Limb (tissue), 2 donors: ENCODE data around the gene TAF1D.
"Not testable (repeated sequence)": the region's sequence is repeated elsewhere in the genome, so short reads cannot be mapped to it uniquely, and the experiment has no call there.

Experiments
- DNase-seq, 2 donors: peaks; one replicate each; pipeline ENCODE4 v3.0.0-alpha.2; 2016; ENCODE audit errors: extremely low spot score in 2 of 2

TAF1D gene, protein sequence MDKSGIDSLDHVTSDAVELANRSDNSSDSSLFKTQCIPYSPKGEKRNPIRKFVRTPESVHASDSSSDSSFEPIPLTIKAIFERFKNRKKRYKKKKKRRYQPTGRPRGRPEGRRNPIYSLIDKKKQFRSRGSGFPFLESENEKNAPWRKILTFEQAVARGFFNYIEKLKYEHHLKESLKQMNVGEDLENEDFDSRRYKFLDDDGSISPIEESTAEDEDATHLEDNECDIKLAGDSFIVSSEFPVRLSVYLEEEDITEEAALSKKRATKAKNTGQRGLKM

DNA sequence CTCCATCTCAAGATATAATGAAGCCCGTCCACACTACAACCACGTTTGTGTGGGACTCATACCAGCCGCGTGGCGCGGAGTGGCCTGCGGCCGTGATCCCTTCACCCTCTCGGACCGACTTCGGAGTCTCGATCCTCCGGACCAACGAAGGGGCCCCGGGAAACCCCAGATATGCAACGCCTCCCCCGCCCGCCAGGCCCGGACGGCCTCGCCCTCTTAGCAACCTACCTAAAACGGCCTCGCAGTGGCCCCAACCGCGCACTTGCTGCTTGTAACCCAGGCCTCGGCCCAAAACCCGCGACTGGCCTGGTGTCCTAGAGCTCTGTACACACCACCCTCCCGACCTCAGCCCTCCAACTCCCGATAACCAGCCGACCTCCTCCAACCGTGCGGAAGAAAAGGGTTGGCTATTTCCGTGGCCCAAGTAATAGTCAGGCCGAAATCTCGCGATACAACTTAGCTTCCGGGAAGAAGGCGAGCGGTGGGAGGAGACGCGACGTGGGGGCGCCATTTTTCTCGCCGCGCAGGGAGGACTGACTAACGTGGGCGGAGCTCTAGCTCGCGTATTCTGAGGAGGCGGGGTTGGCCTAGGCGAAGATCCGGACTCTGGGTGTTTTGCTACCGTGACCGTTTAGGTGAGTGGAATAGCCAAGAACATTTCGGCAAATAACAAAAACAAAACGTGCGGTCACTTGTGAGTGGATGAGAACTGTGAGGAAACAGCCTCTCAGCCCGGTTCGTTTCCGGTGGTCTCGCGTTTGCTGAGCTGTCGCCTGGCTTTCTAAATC is at the start of gene TAF1D, which contains the start of gene C11orf54:
Gene TAF1D, minus strand, starts transcription at position 402 of the 788 bp plus-strand sequence. CDS start 2,191 bp downstream, outside the sequence.
Gene C11orf54, plus strand, starts transcription at position 579 of the 788 bp plus-strand sequence. CDS start 5,722 bp downstream, outside the sequence.
- DNase-seq = peak; percentile 97 to 98

DNA sequence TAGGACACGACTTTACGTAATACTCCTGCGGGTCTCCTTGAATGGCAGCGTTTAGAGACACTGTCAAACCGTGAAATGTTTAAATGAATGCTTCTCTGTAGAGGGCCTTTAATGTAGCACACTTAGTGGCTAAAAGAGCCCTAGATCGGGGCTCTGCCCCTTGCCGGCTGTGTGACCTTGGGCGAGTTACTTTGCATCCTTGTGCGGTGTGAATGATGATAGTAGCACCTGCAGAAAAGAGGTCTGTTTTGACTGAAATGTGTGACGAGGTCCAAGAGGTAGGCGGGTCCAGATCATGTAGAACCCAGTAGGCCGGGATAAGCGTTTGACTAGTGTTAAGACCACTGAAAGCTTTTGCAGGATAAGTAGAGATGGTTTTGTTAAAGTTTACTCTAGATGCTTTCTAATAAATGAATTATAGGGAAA is 43.7 kb upstream of the TAF1D start:
- no peak for DNase-seq

DNA sequence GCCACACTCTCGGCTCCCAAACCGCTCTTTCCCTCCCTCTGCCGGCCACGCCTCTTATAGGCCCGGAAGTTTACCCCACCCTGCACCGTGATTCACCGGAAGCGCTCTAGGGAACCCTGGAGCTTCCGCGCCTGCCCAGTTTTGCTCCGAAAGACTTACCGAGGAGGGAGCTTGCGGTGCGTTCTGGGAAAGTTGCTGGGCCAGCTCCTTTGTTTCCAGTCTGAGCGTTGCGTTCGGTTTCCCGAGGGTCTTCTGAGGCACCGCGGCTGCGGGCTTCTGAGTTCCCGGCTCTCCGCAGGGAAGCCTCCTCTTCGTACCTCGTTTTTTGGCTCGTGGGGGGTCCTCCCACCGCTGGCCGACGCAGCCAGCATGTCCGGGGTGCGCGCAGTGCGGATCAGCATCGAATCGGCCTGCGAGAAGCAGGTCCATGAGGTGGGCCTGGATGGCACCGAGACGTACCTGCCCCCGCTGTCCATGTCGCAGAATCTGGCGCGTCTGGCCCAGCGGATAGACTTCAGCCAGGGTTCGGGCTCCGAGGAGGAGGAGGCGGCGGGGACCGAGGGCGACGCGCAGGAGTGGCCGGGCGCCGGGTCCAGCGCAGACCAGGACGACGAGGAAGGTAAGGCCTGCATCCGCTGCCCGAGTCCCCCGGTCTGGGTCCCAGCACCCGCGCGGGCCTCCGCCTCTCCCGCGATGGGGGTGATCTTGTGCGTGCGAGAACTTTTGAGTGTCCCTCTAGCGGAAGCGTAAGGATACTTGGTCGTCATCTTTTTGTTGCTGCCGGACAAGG is 43.0 kb upstream of the TAF1D start, which contains the start of gene MED17:
Gene MED17, plus strand, starts transcription at position 138 of the 790 bp plus-strand sequence. Its CDS starts 232 bp downstream, at position 370.
- peak; percentile 93 to 97 for DNase-seq

DNA sequence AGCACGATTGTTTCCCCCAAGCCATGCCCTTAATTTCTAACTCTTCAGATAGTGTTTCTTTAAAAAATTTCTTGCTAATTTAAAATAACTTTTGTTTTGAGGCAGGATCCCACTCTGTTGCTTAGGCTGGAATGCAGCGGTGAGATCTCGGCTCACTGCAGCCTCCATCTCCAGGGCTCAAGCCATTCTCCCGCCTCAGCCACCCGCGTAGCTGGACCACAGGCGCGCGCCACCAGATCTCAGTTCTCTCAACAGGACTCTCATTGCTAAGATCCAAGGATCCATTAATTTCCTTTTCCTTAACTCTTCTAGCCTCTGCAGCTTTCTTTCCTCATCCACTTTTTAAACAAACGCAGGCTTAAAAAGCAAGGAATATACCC is 42.5 kb upstream of the TAF1D start:
- no peak for DNase-seq

DNA sequence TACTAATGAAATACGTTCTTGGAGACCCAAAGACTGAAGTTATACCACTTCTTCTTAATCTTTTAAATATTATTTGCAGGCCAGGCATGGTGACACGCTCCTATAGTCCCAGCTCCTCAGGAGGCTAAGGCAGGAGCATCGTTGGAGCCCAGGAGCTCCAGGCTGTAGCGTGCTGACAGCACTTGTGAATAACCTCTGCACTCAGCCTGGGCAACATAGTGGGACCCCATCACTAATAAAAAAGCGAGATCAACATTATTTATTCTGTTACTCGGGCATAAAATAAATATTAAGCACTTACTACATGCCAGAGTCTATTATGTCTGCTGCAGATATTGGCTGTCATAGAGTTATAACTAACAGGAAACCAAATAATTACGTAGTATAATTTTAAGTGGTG is 42.1 kb upstream of the TAF1D start:
- DNase-seq = no peak

DNA sequence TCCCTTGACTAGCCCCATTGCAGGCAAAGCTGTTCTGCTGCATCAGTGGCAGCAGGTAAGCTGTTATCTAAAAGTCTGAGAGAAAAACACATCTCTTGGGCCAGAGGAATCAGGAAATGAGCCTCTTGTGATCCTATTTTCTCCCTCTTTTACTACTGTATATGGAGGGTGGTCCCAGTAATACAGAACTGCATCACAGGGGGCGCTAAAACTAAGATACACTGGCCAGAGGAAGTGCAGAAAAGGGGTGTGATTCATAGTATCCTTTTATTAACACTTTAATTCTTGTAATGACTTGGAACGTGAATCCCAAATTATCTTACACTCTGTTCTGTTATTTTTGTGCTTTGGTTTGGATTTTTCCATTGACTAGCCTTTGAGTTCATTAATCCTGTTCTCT is 34.0 kb upstream of the TAF1D start:
- DNase-seq = no peak

DNA sequence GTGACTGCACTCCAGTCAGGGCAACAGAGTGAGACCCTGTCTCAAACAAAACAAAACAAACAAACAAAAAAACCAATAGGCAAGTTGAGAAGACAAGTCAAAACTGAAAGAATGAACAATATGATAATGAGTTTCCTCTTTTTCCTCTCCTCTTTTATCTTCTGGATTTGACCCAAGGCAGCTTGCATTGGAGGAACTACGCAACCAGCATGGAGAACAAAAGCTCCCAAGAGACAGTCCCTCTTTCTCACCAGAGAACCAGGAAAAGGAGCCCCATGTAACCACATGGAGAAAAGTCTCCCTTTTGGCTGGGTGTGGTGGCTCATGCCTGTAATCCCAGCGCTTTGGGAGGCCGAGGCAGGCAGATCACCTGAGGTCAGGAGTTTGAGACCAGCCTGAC is 33.3 kb upstream of the TAF1D start:
- not testable (repeated sequence) for DNase-seq

DNA sequence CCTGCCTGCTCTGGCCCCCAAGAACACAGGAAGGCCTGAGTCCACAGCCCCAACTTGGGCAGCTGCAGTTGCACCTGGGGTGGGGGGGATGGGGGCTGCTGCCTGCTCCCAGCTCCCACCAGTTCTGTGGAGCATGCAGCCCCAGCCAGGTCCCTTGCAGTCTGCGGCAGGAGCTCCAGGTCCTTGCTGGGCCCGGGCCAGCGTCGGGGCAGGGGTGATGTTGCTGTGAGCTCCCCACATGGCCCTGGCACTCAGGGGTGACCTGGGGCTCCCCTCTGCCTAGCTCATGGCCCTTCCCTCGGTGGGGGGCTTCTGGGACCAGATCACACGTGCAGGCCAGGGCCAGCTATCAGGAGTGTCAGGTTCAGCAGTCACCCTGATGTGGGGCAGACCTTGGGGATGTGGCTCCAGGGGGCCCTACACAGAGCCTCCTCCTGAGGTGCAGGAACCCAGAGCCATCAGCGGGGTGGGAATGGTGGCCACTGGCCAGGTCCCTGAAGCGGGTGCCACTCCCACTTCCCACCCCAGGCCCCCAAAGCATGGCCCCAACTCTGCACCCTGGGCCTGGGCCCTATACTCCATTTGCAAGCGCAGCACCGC is 32.4 kb upstream of the TAF1D start:
- DNase-seq = no peak

DNA sequence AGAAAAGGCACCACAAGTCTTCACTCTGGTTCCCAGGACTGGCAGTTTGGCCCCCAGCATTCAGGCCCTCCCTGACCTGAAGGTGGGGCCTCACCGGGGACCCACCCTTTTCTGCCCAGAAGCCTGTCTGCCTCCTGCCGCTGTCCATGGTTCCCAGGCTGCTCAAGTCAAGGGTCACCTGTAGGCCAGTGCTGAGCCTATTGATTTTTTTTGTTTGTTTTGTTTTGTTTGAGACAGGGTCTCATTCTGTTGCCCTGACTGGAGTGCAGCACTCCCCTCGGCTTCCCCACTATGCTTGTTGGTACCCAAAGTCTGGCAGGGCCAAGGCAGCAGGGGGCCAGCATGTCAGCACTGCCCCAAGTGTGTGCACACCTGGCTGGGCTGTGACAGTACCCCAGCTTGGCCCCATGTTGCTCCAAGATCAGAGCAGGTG is 31.8 kb upstream of the TAF1D start:
- DNase-seq = no peak

DNA sequence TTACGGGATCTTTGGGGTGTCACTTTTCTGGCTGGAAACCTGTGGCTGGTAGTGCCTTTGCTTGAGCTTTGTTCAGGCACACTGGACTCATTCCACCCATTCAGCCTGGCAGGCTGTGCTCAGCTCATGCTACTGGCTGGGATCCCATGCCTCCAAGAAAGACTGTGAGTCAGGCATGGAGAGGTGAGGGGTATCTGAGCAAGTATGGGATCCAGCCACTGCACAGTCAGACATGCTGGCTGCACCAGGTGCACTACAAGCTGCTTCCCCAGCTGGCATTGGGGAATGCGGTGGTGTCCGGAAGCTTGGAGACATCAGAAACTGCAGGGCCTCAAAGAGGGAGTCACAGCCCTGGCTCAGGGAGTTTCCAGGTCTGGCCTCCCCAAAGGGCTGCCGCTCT is 30.8 kb upstream of the TAF1D start:
- DNase-seq = no peak

DNA sequence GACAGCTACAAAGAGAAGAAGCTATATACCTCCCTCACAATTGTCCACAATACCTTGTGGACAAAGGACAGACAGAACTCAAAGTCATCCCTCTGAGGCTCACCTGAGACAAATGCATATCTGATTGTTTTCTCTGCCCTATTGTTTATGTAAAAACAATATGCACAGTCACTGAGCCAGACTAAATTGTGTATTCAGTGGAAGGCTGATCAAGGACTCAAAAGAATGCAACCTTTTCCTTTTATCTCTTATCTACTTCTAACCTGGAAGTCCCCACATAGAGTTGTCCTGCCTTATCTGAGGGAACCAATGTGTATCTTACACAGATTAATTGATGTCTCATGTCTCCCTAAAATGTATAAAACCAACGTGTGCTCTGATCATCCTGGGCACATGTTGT is 28.9 kb upstream of the TAF1D start:
- no peak for DNase-seq

DNA sequence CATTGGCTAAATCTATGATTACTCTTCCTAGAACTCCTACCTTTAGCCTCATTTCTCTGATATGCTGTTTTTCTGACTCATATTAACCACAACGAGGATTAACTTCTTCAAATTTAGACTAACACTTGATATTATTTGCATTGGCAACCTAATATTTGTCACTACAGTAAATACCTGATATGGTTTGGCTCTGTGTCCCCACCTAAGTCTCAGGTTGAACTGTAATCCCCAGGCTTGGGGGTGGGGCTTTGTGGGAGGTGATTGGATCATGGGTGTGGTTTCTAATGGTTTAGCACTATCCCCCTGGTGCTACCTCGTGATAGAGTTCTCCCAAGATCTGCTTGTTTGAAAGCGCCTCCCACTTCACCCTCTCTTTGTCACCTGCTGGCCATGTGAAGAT is 25.7 kb upstream of the TAF1D start:
- no peak for DNase-seq

DNA sequence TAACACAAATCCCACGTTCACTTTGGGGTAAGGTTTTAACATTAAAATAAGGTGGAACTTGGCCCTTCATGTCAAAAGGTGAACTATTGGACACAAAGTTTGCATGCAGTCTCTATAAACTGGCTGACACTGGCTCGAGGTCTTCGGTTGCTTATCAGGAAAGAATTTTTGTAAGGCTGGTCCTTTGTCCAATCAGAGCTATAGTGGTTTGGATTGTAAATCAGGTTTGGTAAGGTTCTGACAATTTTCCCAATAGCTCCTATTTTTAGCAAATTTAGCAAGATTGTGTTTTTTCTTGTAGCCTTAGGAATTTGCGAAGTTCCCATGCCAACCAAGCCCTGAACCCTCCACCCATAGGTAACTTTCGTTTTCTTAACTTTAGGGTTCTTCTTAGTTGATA is 25.2 kb upstream of the TAF1D start:
- DNase-seq = no peak

DNA sequence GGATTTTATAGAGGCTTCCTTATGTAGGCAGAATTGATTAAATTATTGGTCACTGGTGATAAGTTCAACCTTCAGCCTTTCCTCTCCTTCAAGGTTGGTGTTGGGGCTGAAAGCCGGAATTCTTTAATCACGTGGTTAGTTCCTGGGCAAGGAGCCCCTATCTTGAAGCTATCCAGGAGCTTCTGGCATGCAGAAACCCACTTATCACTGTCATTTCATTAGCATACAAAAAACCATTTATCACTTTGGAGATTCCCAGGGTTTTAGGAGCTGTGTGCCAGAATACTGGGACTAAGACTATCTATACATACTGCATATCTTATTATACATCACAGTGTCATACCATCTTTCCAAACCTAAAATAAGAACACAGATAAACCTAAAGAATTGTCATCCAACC is 24.3 kb upstream of the TAF1D start:
- DNase-seq = no peak

DNA sequence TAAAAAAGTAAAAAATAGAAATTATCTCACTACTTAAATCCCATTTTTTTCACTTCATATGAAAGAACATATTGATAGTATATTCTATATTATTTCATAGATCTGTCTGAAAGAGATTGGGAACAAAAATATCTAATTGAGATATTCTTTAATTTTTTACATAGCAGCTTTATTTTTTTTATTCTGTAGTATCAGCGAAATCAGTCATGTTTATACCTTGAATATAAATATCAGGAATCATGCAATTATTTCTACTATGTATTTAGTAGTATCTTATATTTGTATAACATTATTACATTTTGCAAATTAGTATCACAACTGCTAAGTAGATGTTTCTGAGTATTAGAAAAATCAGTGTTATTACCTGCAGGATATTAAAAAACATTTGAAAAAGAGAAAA is 20.6 kb upstream of the TAF1D start:
- DNase-seq = no peak

DNA sequence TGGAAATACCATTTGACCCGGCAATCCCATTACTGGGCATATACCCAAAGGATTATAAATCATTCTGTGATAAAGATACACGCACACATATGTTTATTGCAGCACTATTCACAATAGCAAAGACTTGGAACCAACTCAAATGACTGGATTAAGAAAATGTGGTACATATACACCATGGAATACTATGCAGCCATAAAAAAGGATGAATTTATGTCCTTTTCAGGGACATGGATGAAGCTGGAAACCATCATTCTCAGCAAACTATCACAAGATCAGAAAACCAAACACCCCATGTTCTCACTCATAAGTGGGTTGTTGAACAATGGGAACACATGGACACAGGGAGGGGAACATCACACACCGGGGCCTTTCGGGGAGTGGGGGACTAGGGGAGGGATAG is 17.8 kb upstream of the TAF1D start:
- not testable (repeated sequence) for DNase-seq

DNA sequence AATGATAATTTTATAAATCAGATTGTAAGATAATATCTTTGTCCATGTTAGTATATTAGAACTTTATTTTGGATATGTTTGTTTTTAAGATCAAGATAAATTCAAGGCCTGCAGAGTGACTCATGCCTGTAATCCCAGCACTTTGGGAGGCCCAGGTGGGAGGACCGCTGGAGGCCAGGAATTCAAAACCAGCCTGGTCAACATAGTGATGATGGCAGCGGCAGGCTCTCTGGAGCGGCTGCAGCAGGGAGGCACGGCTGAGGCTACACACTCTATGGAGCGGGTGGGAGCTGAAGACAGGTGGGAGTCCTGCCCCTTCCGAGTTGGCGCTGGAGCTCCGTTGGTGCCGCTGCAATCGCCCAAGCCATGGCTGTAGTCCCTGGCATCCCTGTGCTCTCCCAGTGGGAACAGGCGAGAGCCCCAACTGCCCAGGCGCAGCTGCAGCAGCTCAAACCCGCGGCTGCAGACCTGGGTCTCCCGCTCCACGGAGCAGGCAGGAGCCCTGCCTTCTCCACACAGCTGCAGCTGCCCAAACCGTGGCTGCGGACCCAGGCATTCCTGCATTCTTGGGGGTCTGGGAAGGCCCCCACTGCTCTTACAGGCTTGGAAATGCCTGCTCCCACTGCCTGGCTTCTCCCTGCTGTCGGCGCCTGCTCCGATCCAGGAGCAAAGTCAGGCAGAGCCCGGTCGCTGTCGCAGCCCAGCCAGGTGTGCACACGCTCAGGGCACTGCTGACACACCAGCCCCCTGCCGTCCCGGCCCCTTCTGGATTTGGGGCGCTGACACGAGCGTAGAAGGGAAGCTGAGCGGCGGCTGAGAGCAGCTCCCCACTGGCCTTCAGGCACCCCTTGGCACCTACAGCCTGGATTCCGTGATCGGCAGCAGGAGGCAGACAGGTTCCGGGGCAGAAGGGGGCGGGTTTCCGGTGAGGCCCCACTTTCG is 16.9 kb upstream of the TAF1D start:
- DNase-seq = no peak

DNA sequence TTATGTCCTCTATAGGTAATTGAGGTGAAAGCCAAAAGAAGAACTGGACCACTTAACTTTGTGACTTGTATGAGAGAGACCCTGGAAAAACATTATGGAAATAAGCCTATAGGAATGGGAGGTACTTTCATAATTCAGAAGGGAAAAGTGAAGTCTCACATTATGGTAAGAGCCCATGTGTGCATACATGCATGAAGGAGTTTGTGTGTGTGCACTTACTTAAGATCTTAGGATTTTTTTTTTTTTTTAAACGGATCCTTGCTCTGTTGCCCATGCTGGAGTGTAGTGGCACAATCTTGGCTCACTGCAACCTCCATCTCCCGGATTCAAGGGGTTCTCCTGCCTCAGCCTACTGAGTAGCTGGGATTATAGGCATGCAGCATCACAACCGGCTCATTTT is 16.0 kb upstream of the TAF1D start:
- no peak for DNase-seq

DNA sequence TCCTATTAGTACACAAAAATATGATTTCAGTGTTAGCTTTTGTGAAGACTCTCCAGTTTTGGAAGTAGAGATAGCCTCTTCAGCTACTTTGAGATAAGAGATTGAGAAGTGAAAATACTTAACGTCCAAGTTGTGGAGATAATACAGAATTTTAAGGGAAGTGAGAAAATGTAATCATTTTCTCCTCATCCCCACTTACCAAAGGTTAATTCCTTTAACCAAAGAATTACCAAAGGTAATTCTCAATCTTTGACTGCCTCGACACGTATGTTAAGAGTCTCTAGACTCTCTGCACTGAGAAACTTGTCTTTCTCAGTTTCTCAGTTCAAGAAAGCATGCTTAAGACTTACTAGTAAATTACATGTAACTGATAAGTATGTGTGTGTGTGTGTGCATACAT is 15.5 kb upstream of the TAF1D start:
- DNase-seq = no peak

DNA sequence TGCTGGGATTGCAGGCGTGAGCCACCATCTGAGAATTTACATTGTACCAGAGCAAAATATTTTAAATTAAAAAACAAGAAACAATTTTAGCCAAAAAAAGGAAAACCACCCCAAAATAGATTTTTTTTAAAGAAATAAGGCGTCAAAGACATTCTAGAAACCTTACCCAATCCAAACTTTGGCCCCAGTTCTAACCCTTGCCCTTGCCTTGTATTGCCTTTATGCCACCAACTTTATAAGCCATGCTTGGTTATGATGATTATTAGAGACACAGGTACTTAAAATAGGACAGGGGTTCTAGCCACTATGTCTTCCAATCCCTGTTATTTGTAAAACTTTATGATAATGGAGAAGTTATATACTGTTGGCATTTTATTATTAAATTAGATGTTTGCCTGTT is 11.9 kb upstream of the TAF1D start:
- DNase-seq = no peak
